Thyroid gland (tissue), 4 donors: ENCODE data around the gene IL12RB2.

ENCODE experiments used
- CTCF ChIP-seq, 6 experiments: fragments of 200-600 bp in 3 of 6; fragments of 450-650 bp in 3 of 6; sonication (generic) in 3 of 6; IDR thresholded peaks; one replicate each; pipeline ENCODE4 v1.5.1; 2016 to 2019; ENCODE audit warnings: antibody characterized with exemption in 6 of 6, mild to moderate bottlenecking in 2 of 6, inconsistent platforms in 1 of 6, moderate library complexity in 1 of 6
- POLR2A ChIP-seq, 2 donors: fragments of 450-650 bp; IDR thresholded peaks; one replicate each; pipeline ENCODE4 v1.6.1; 2017; ENCODE audit warnings: antibody characterized with exemption in 2 of 2, mild to moderate bottlenecking in 2 of 2, moderate library complexity in 1 of 2

GRCh38 chr1:67420835-67421492 lies 113.3 kb downstream of the IL12RB2 start:
- TF ChIP-seq CTCF (IDR thresholded peaks at IDR 0.05) = no peak
- no peak for TF ChIP-seq POLR2A (IDR thresholded peaks at IDR 0.05)
